Measurements from ENCODE around the gene SPRED3. TPM values are rescaled to one million over a fixed set of nuclear protein-coding genes. Genes with fewer than 3 reads are reported as not detected.

SPRED3 gene
- total and polyA plus RNA-seq, 2 of the 8 experiments (the other 6 are each of a cell fraction or from before 2014, with no cell fraction given): 8.1 to 10.3 TPM

DNA sequence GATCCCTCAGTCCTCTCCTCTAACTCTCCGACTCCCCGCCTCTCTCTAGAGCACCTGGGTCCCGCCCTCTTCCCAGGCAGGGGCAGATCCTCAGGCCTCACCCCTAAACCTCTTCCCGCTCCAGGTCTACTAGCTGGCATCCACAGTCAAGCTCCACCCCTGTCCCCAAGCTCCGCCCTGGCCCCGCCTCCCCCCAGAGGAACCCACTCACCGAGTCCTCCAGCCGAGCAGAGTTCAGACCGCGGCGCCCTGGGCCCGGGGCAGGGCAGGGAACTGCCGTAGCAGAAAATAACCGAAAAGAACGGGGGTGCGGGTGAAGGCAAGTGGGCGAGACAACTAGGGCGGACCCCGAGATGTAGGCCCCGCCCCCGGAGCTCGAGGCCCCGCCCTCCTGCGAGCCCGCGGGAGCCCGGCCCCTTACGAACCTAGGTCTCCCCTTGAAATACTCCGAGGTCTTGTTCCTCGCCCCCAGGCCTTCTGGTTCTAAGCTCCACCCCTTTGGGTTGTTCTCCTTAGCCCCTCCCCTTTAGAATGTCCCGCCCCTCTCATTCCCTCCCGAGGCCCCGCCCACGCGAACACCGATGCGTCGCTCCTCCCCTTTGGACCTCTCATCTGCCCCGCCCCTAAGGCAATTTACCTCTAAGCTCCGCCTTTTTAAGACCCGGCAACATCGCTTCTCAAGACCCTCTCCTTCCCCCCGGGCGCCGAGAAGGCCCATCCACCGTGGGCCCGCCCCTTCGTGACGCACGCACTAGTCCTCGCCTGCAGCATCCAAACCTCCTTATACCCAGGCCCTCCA is 748 bp upstream of the SPRED3 start, which contains the start of gene GGN:
Gene GGN, minus strand, starts transcription at position 485 of the 799 bp plus-strand sequence. CDS start 773 bp downstream, outside the sequence.
- peak within 1 kb of the TSS; percentile 92 for H4K91ac ChIP-seq (replicated peaks; ENCODE audit: insufficient read length, low read length)
- peaks cover 2 to 16% (median 9%) of the 10 kb centered on the region in 4 experiments; a peak in 4 of 8 replicates for H3K36me3 ChIP-seq (ENCODE audit: control insufficient read depth in 2 of 4, insufficient read depth in 4 of 4, low read length in 3 of 4)
- peak within 1 kb of the TSS; percentile 82 for H2BK120ac ChIP-seq (replicated peaks; ENCODE audit: low read depth, low read length)
- H3K27ac ChIP-seq (ENCODE audit: low read depth, low read length): peak within 1 kb of the TSS; percentile 74
- H3K4me2 ChIP-seq (ENCODE audit: insufficient read depth in 1 of 2, low read depth in 2 of 2, low read length in 2 of 2): peak within 1 kb of the TSS; percentile 92 to 93
- CTCF ChIA-PET (ENCODE audit: partially characterized antibody): interaction anchor here (0.7 to 1.1 kb wide), 6 partner anchors 27 to 155 kb away, joined by 3 read pairs; partner anchors contain the start of gene PPP1R14A
- no peak within 1 kb of the TSS for H3K23ac ChIP-seq (ENCODE audit: insufficient read length)
- POLR2A ChIA-PET (ENCODE audit: partially characterized antibody): interaction anchor here (0.7 to 4.3 kb wide), 13 partner anchors 12 to 160 kb away, joined by 3 to 38 read pairs (median 3); partner anchors contain the start of genes C19orf33, FAM98C, PSMD8 and SPINT2
- H3K4me1 ChIP-seq (replicated peaks in 1 of 4; ENCODE audit: control insufficient read depth in 3 of 4, insufficient read depth in 4 of 4, low read length in 3 of 4): peaks cover 10 to 23% (median 14%) of the 10 kb centered on the region in 4 experiments
- H2BK5ac ChIP-seq (ENCODE audit: low read depth, low read length): peak within 1 kb of the TSS; percentile 86; the same call in 1 of the 2 replicates
- H2BK20ac ChIP-seq (ENCODE audit: low read length): no peak within 1 kb of the TSS
- peak within 1 kb of the TSS; percentile 93 to 98 (median 96) for H3K4me3 ChIP-seq (ENCODE audit: extremely low read depth in 1 of 4, insufficient read depth in 2 of 4, low read depth in 3 of 4, low read length in 4 of 4)
- no peak within 1 kb of the TSS for H3K14ac ChIP-seq (ENCODE audit: insufficient read length)
- H4K20me1 ChIP-seq (replicated peaks in 1 of 2; ENCODE audit: control insufficient read depth in 1 of 2, insufficient read depth in 2 of 2, low read length in 2 of 2): peaks cover 0 to 9% of the 10 kb centered on the region in 2 experiments
- H2AFZ ChIP-seq (ENCODE audit: low read length): peak within 1 kb of the TSS; percentile 11; the same call in 1 of the 2 replicates
- WGBS, 2 experiments (ENCODE audit: extremely low coverage in 1 of 2, insufficient coverage in 1 of 2, insufficient read length in 1 of 2, insufficient replicate concordance in 2 of 2, low coverage in 1 of 2, low lambda C conversion rate in 2 of 2, missing lambda C conversion rate in 1 of 2): 3% methylated on average over 32 of the region's 51 CpGs; no CpG with 5 or more reads in 1 of the 2 experiments
- H4K5ac ChIP-seq (ENCODE audit: insufficient read length, low read depth, low read length): peak within 1 kb of the TSS; percentile 93
- peaks cover 0 to 7% of the 10 kb centered on the region in 2 experiments; a peak in 2 of 4 replicates for H3K79me2 ChIP-seq (ENCODE audit: control insufficient read depth in 1 of 2, insufficient read depth in 2 of 2, low read length in 2 of 2)
- peaks cover 4% of the 10 kb centered on the region; the same call in 1 of the 2 replicates for H3K79me1 ChIP-seq (ENCODE audit: low read depth, low read length)
- peak within 1 kb of the TSS; percentile 72; the same call in 1 of the 2 replicates for H2BK15ac ChIP-seq (ENCODE audit: low read length)
- peak within 1 kb of the TSS in 3 of 4 experiments; percentile 70 to 80 (median 78); a peak in 6 of 7 replicates for H3K9ac ChIP-seq (replicated peaks in 1 of 4; ENCODE audit: extremely low read depth in 1 of 4, low read depth in 3 of 4, low read length in 3 of 4)
- FAIRE-seq (peak; percentile 88), DNase-seq (ENCODE audit: low read depth in 1 of 2, low spot score in 2 of 2) (peak; percentile 95 to 98)
- H4K8ac ChIP-seq (ENCODE audit: extremely low read depth, insufficient read depth, low read length): peak within 1 kb of the TSS; percentile 91
- no peak within 1 kb of the TSS for H2AK5ac ChIP-seq (ENCODE audit: low read depth, low read length)
- H3K4ac ChIP-seq (replicated peaks; ENCODE audit: insufficient read length, low read depth, low read length): peak within 1 kb of the TSS; percentile 87
- H3K18ac ChIP-seq (ENCODE audit: extremely low read depth, low read length): peak within 1 kb of the TSS; percentile 97
- H3K56ac ChIP-seq (replicated peaks; ENCODE audit: insufficient read length, low read depth, low read length): peak within 1 kb of the TSS; percentile 97
- no peaks in the 10 kb centered on the region for H3K27me3 ChIP-seq (replicated peaks in 1 of 4; ENCODE audit: control insufficient read depth in 3 of 4, extremely low read depth in 1 of 4, insufficient read depth in 3 of 4, low read length in 3 of 4)
- H2BK12ac ChIP-seq (ENCODE audit: low read depth, low read length): 0 out of 2 replicates have a peak within 1 kb of the TSS, but pooled peaks have one; percentile 39
- H3K23me2 ChIP-seq (ENCODE audit: low read depth, low read length): peaks cover 12% of the 10 kb centered on the region
- no peaks in the 10 kb centered on the region for H3K9me3 ChIP-seq (ENCODE audit: insufficient read depth in 2 of 2, low read depth in 1 of 2, low read length in 1 of 2)
- peak; percentile 9 for TF ChIP-seq ASH2L (IDR thresholded peaks at IDR 0.05; ENCODE audit: low read length)
- TF ChIP-seq, protein P1, sequence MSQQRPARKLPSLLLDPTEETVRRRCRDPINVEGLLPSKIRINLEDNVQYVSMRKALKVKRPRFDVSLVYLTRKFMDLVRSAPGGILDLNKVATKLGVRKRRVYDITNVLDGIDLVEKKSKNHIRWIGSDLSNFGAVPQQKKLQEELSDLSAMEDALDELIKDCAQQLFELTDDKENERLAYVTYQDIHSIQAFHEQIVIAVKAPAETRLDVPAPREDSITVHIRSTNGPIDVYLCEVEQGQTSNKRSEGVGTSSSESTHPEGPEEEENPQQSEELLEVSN (IDR thresholded peaks at IDR 0.05): no peak
- TF ChIP-seq TAF7 (optimal IDR thresholded peaks at IDR 0.05; ENCODE audit: borderline replicate concordance, low read depth, low read length): no peak
- TF ChIP-seq BCL11A (IDR thresholded peaks at IDR 0.05; ENCODE audit: low read depth in 2 of 2, low read length in 2 of 2): no peak
- no peak for TF ChIP-seq SIRT6 (IDR thresholded peaks at IDR 0.05; ENCODE audit: low read length)
- no peak for TF ChIP-seq SRF (IDR thresholded peaks at IDR 0.05; ENCODE audit: low read depth, low read length)
- no peak for TF ChIP-seq CBX5 (IDR thresholded peaks at IDR 0.05; ENCODE audit: low read depth, low read length)
- no peak for TF ChIP-seq EP300 (IDR thresholded peaks at IDR 0.05; ENCODE audit: borderline replicate concordance in 1 of 2, low read depth in 2 of 2, low read length in 2 of 2)
- TF ChIP-seq EGR1 (IDR thresholded peaks at IDR 0.05; ENCODE audit: borderline replicate concordance, low read depth, low read length): peak; percentile 70; the same call in 1 of the 2 replicates
- TF ChIP-seq EZH2 (IDR thresholded peaks at IDR 0.05; ENCODE audit: low read depth, low read length, severe bottlenecking): no peak
